Neural cell (in vitro differentiated cells): Measurements from ENCODE around the gene PNMA8C. TPM values are rescaled to one million over a fixed set of nuclear protein-coding genes. Genes with fewer than 3 reads are reported as not detected.

Experiments
- polyA plus RNA-seq: library from polyadenylated mRNA; depleted of rRNA; stranded (reverse); fragments of >200 nt; gene quantifications from 2 replicates; pipeline ENCODE4 v1.2.3, GENCODE V29; 2014

PNMA8C gene
- polyA plus RNA-seq, 1 donor from 2014 or later: 17.2 TPM

Other genes with a start within 250 kb of the PNMA8C start
- not detected in 2 replicates for gene IGFL1, start 199.2 kb downstream of the PNMA8C start, polyA plus RNA-seq
- 2.0 and 2.1 TPM in 2 replicates for gene HIF3A, start 131.9 kb downstream of the PNMA8C start, polyA plus RNA-seq
- gene PPP5C, start 81.8 kb downstream of the PNMA8C start, polyA plus RNA-seq: 99.3 and 120 TPM in 2 replicates
- 0.84 and 2.4 TPM in 2 replicates for gene CCDC8, start 15.4 kb downstream of the PNMA8C start, polyA plus RNA-seq
- 234 and 238 TPM in 2 replicates for gene PNMA8A, start 42.6 kb upstream of the PNMA8C start, polyA plus RNA-seq
- 9.9 and 10.1 TPM in 2 replicates for gene PNMA8B, start 66.9 kb upstream of the PNMA8C start, polyA plus RNA-seq
- gene CALM3, start 172.4 kb upstream of the PNMA8C start, polyA plus RNA-seq: 630 and 647 TPM in 2 replicates
- gene PTGIR, start 196.2 kb upstream of the PNMA8C start, polyA plus RNA-seq: not detected in 2 replicates
- not detected in 2 replicates for gene GNG8, start 207.3 kb upstream of the PNMA8C start, polyA plus RNA-seq
- gene DACT3, start 232.2 kb upstream of the PNMA8C start, polyA plus RNA-seq: 29.3 and 32.5 TPM in 2 replicates